ACC112 (cell line): ENCODE measurements around the gene SH3BP4.

Experiments
- H2AFZ ChIP-seq: fragments of 200-600 bp; sonication (generic); one replicate; pipeline ENCODE4 v1.6.0; 2017; ENCODE audit warnings: antibody characterized with exemption, low read length; ENCODE audit not compliant: unreplicated experiment
- H3K27ac ChIP-seq: fragments of 200-600 bp; sonication (generic); 2 replicates; pipeline ENCODE4 v1.5.1; 2014; ENCODE audit warnings: low read depth, mild to moderate bottlenecking, antibody characterized with exemption, low read length, moderate library complexity
- H3K27me3 ChIP-seq: fragments of 200-600 bp; sonication (generic); 2 replicates; pipeline ENCODE4 v1.6.1; 2014; ENCODE audit warnings: mild to moderate bottlenecking, antibody characterized with exemption, low read length, moderate library complexity, mixed read lengths; ENCODE audit not compliant: insufficient read depth
- H3K36me3 ChIP-seq: fragments of 200-600 bp; sonication (generic); 2 replicates; pipeline ENCODE4 v1.6.1; 2016; ENCODE audit warnings: mild to moderate bottlenecking, antibody characterized with exemption, low read length, moderate library complexity, mixed read lengths; ENCODE audit not compliant: insufficient read depth
- H3K4me1 ChIP-seq: fragments of 200-600 bp; sonication (generic); one replicate; pipeline ENCODE4 v1.6.1; 2016; ENCODE audit warnings: low read length, mixed read lengths; ENCODE audit not compliant: insufficient read depth, unreplicated experiment, control insufficient read depth
- H3K4me3 ChIP-seq: fragments of 200-600 bp; sonication (generic); 2 replicates; pipeline ENCODE4 v1.5.1; 2014; ENCODE audit warnings: mild to moderate bottlenecking, low read depth, low read length
- H3K79me2 ChIP-seq: fragments of 200-600 bp; sonication (generic); one replicate; pipeline ENCODE4 v1.6.0; 2016; ENCODE audit warnings: low read length; ENCODE audit not compliant: control insufficient read depth, unreplicated experiment, insufficient read depth

Gene SH3BP4

DNA sequence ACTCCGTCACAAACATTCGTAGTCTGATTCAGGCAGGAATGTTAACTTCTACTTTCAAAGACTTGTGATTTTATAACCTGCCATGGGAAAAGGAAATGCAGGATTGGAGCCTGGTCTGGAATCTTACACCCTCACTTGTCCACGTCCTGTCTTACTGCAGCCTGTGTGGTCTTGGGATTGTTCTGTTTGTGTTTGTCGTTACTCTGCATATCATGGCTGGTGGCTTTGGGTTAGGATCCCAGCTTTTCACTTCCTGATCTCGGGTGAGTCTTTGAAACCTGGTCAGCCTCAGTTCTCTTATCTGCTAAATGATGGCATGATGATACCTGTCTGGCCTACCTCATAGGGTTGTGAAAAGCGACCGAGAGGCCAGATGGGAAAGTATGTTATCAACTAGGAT is 34.6 kb downstream of the SH3BP4 start:
- Histone ChIP-seq H3K4me3 (no peak overlapping the region), H3K79me2 (peaks cover 95% of the 10 kb centered on the region), H3K27me3 (no peaks in the 10 kb centered on the region), H2AFZ (no peak overlapping the region), H3K4me1 (peaks cover 53% of the 10 kb centered on the region), H3K27ac (no peak overlapping the region), H3K36me3 (no peaks in the 10 kb centered on the region)

DNA sequence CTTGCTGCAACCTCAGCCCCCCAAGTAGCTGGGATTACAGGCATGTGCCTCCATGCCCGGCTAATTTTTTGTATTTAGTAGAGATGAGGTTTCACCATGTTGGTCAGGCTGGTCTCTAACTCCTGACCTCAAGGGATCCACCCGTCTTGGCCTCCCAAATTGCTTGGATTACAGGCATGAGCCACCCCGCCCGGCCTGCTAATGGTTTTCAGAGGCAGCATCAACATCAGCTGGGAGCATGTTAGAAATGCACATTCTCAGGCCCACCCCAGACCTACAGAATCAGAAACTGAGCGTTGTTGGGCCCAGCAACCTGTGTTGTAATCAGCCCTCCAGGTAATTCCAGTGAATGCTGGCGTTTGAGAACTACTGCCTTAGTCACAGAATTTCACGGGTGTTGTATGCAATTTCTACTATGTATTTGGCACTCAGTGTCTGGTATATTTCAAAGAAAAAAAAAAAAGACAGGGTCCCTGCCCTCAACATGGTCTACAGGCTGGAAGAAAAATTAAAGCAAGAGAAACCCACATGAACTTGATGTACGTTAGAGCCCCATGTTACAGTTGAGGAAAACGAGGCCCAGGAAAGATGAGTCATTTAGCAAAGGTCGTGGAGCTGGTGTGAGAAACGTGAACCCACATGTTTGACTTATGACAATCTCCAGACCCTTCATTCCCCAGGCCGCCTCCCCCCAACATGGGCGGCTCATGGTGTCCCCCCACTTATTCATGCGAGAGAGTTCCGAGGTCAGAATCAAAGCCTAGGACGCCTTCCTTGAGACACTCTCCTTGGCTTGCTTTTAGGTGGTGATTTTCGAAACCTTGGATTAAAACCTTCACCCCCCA is 35.3 kb downstream of the SH3BP4 start:
- Histone ChIP-seq H3K27me3 (no peaks in the 10 kb centered on the region), H3K36me3 (no peaks in the 10 kb centered on the region), H3K4me1 (peaks cover 51% of the 10 kb centered on the region), H2AFZ (no peak overlapping the region), H3K27ac (no peak overlapping the region), H3K79me2 (peaks cover 99% of the 10 kb centered on the region), H3K4me3 (no peak overlapping the region)

DNA sequence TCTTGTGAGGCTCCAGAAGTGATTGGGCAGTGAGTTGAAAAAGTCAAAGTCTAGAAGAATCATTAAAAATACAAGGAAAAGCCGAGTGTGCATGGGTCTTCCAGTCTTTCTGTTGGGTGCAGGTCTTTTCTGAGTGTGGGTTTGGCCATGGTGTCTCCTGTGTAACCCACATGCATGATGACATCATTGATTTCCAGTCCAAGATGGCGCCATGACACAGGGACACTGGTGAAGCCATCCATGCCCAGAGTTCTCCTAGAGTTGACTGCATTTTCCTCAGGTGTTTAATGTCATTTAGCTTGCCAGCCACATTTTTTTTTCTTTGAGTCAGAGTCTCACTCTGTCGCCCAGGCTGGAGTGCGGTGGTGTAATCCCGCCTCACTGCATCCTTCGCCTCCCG is 35.9 kb downstream of the SH3BP4 start:
- Histone ChIP-seq H3K79me2 (peaks cover 99% of the 10 kb centered on the region), H3K4me3 (no peak overlapping the region), H3K27ac (no peak overlapping the region), H2AFZ (no peak overlapping the region), H3K4me1 (peaks cover 44% of the 10 kb centered on the region), H3K27me3 (no peaks in the 10 kb centered on the region), H3K36me3 (no peaks in the 10 kb centered on the region)

DNA sequence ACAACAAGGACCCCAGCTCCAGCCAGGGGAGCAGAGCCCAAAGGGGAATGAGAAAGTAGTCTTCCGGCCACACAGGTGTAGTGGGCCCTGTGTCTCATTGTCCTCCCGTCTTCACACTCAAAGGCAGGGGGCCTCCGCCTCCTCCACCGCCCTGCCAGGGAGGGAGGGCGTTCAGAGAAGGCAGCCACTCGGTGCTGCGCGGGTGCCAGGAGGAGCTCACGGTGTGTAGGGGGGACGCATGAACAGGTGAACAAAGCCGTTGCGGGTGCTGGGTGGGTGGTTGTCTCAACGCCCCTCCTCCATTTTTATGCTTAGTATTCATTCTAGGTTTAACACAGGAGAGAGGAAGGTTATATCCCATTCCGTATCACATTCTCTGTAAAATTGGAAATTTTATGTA is 36.7 kb downstream of the SH3BP4 start:
- H3K79me2 ChIP-seq, result peaks cover 99% of the 10 kb centered on the region
- no peak overlapping the region for H3K27ac ChIP-seq
- H3K4me1 ChIP-seq, result peaks cover 37% of the 10 kb centered on the region
- no peak overlapping the region for H2AFZ ChIP-seq
- no peaks in the 10 kb centered on the region for H3K27me3 ChIP-seq
- H3K36me3 ChIP-seq, result no peaks in the 10 kb centered on the region
- no peak overlapping the region for H3K4me3 ChIP-seq

DNA sequence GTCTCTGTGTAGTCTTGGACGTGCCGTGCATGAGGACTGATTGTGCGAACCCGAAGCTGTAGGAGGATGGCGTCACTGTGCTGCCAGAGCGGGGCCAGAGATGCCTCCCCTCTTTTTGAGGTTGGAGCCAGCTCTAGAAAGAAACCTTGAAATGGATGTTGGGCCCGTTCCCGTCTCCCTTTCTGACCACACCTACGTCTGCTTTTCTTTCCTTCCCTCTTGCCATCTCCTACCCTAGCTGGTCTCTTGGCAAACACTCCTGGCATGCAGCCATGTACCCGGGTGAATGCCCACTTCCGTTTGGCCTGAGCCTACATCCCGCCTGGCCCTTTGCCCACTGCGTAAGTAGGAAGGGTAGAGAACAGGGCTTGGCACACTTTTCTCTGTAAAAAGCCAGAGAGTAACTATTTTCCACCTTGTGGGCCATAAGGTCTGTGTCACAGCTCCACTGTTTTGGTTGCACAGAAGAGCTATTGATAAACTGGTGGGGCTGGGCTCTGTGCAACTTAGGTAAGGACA is 37.4 kb downstream of the SH3BP4 start:
- Histone ChIP-seq H3K27ac (no peak overlapping the region), H3K4me3 (no peak overlapping the region), H3K36me3 (no peaks in the 10 kb centered on the region), H2AFZ (no peak overlapping the region), H3K79me2 (peaks cover 99% of the 10 kb centered on the region), H3K27me3 (no peaks in the 10 kb centered on the region), H3K4me1 (peaks cover 29% of the 10 kb centered on the region)

DNA sequence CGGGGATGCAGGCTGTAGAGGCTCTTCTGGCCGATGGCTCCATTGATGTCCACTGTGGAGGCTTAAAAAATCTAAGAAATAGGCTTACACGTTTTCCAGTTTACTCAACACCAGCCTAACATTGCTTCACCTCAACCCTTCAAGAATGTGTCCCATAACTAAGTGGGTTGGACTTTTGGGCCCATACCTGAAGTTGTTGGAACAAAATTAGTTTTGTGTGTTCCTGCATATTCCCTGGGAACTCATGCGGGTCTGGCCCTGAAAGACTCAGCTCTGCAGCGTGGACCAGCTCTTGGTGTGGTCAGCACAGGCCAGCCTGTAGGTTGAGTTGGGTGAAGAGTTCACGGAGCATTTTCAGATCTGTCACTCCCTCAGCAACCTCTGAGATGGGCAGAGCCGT is 38.5 kb downstream of the SH3BP4 start:
- Histone ChIP-seq H3K4me3 (no peak overlapping the region), H3K27ac (no peak overlapping the region), H3K27me3 (no peaks in the 10 kb centered on the region), H3K4me1 (peaks cover 31% of the 10 kb centered on the region), H2AFZ (no peak overlapping the region), H3K36me3 (no peaks in the 10 kb centered on the region), H3K79me2 (peaks cover 99% of the 10 kb centered on the region)

DNA sequence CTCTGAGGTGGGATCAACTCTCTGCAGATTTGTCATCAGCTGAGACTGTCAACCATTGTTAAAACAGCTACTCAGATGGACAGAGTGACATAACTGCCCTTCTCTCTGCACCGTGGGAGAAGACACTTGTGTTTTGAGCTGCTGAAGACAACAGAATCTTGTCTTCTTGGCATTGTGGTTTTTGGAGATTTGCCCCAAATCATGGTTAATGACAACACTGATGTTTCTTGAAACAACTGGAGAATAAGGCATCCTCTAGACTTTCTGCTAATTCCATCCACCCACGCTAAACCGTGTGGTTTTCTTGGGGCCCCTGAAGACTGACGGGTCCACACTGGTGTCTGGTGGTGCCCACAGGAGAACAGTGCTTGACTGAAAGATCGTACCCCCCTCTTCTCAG is 39.5 kb downstream of the SH3BP4 start:
- Histone ChIP-seq H2AFZ (no peak overlapping the region), H3K36me3 (no peaks in the 10 kb centered on the region)

DNA sequence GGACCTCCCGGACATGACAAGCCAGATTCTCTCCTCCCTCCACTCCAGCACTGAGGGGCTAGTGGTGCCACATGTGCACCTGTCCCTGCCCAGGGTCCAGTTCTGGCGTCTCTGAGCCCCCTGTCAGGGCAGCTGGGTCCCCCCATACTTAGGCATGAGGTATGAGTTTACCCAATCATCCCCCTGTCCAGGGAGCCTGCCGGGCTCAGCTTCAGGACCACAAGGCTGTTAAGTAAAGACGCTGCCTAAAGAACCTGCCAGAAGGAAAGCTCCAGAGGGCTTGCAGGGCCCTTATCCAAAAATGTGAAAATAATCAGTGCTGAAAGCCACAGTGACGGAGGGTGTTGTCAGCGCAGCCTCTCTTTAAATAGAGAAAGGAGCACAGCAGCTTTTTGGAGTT is 40.0 kb downstream of the SH3BP4 start:
- Histone ChIP-seq H3K36me3 (no peaks in the 10 kb centered on the region), H3K79me2 (peaks cover 99% of the 10 kb centered on the region), H3K4me1 (peaks cover 46% of the 10 kb centered on the region), H3K4me3 (no peak overlapping the region), H2AFZ (no peak overlapping the region), H3K27ac (no peak overlapping the region), H3K27me3 (no peaks in the 10 kb centered on the region)

More for the DNA sequence above, 39.5 kb downstream of the SH3BP4 start:
- H3K79me2 ChIP-seq, result peaks cover 99% of the 10 kb centered on the region
- peaks cover 41% of the 10 kb centered on the region for H3K4me1 ChIP-seq
- H3K27me3 ChIP-seq, result no peaks in the 10 kb centered on the region
- no peak overlapping the region for H3K27ac ChIP-seq
- no peak overlapping the region for H3K4me3 ChIP-seq

DNA sequence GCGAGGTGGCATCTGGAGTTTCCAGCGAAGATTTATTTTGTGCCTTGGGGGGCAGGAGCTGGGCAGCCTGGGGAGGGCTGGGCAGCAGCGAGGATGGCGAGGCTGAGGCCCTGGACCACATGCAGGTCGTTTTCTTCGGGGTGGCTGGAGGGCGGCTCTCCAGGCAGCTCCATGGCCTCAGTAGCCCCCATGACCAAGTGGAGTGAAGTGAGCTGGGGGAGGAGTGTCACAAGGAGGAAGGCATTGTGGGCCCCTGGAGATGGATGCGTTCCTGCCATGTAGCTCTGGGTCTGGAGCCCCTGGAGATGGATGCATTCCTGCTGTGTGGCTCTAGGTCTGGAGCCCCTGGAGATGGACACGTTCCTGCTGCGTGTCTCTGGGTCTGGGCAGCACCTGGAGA is 40.4 kb downstream of the SH3BP4 start:
- Histone ChIP-seq H3K36me3 (no peaks in the 10 kb centered on the region; the same call in 1 of the 2 replicates), H2AFZ (no peak overlapping the region), H3K4me1 (peaks cover 46% of the 10 kb centered on the region), H3K27me3 (no peaks in the 10 kb centered on the region), H3K4me3 (no peak overlapping the region), H3K27ac (no peak overlapping the region), H3K79me2 (peaks cover 99% of the 10 kb centered on the region)

DNA sequence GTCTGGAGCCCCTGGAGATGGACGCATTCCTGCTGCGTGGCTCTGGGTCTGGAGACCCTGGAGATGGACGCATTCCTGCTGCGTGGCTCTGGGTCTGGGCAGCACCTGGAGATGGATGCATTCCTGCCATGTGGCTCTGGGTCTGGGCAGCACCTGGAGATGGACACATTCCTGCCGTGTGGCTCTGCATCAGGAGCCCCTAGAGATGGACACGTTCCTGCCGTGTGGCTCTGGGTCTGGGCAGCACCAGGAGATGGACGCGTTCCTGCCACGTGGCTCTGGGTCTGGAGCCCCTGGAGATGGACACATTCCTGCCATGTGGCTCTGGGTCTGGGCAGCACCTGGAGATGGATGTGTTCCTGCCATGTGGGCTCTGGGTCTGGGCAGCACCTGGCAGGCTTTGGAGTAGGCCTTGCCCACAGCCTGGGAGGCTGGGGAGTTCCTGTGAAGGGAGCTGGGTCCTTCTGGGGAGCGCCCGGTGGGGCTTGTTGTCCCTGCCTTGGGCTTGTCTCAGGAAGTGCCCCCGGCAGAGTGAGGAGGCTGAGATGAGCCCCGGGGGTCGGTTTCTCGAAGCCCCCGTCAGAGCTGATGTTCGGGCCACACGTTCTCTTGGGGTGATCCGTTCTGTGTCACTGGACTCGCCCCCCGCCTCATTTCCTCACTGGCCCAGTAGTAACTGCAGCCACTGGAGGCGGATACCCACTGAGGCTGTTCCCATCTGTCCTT is 41.0 kb downstream of the SH3BP4 start:
- Histone ChIP-seq H2AFZ (no peak overlapping the region), H3K27ac (no peak overlapping the region), H3K79me2 (peaks cover 97% of the 10 kb centered on the region)

More for the DNA sequence above, 41.0 kb downstream of the SH3BP4 start:
- peaks cover 47% of the 10 kb centered on the region for H3K4me1 ChIP-seq
- H3K36me3 ChIP-seq, result no peaks in the 10 kb centered on the region; the same call in 1 of the 2 replicates
- no peak overlapping the region for H3K4me3 ChIP-seq
- H3K27me3 ChIP-seq, result no peaks in the 10 kb centered on the region
